ENCODE data around the gene EIF4G1.

EIF4G1 gene

DNA sequence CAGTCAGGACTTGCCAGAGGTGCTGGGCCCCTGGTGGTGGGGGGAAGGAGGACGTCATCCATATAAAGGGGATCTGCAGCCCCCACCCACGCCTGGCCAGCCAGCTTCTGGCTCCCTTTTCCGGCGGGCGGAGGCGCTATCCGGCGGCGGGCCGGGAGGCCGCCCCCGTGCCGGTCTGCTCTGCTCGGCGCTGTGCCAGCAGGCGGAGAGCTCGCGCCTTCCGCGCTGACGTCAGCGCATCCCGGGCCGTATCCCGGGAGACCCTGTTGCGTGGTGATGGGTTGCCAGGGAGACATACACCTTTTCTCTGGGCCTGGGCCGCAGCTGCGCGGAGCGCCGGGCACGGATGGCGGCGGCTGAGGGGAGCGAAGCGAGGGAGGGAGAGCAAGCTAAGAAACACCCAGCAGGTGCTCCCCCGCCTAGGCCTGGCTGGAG is 24.1 kb downstream of the EIF4G1 start:
- TF ChIP-seq NFIC (IDR thresholded peaks at IDR 0.05), result no peak
- TF ChIP-seq FOXM1 (IDR thresholded peaks at IDR 0.05; ENCODE audit: borderline replicate concordance, low read depth), result no peak
- TF ChIP-seq CEBPB (IDR thresholded peaks at IDR 0.05), result no peak
- TF ChIP-seq CREB1 (IDR thresholded peaks at IDR 0.05; ENCODE audit: low read depth), result no peak
- TF ChIP-seq, protein P1, sequence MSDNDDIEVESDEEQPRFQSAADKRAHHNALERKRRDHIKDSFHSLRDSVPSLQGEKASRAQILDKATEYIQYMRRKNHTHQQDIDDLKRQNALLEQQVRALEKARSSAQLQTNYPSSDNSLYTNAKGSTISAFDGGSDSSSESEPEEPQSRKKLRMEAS (IDR thresholded peaks at IDR 0.05), result no peak
- no peak for TF ChIP-seq EGR1 (IDR thresholded peaks at IDR 0.05)
- no peak for TF ChIP-seq RAD21 (IDR thresholded peaks at IDR 0.05; ENCODE audit: low read depth)
- TF ChIP-seq EP300 (IDR thresholded peaks at IDR 0.05; ENCODE audit: borderline replicate concordance), result no peak
- no peak for TF ChIP-seq ZBTB7A (IDR thresholded peaks at IDR 0.05; ENCODE audit: low read depth)
- TF ChIP-seq, protein P2, sequence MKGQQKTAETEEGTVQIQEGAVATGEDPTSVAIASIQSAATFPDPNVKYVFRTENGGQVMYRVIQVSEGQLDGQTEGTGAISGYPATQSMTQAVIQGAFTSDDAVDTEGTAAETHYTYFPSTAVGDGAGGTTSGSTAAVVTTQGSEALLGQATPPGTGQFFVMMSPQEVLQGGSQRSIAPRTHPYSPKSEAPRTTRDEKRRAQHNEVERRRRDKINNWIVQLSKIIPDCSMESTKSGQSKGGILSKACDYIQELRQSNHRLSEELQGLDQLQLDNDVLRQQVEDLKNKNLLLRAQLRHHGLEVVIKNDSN (IDR thresholded peaks at IDR 0.05), result no peak

DNA sequence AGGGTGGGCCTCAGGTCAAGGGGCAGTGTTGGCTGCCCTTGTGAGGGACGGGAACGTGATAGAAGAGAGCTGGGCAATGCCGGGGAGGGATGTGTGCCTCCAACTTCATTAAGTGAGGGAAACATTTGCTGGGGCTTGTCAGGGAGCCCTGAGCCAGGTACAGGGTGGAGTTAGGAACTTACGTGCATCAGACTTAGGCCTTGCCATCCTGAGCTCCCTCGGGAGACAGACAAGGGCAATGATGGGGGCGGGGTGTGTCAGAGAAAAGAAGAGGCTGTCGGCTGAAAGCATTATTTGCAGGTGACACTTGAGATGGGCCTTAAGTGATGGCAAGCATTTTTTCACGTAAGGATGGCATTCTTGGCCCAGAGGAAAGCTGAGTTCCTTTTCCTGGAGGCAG is 24.6 kb downstream of the EIF4G1 start:
- TF ChIP-seq RAD21 (IDR thresholded peaks at IDR 0.05; ENCODE audit: low read depth) (no peak), EP300 (IDR thresholded peaks at IDR 0.05; ENCODE audit: borderline replicate concordance) (no peak), ZBTB7A (IDR thresholded peaks at IDR 0.05; ENCODE audit: low read depth) (no peak), FOXM1 (IDR thresholded peaks at IDR 0.05; ENCODE audit: borderline replicate concordance, low read depth) (no peak), CREB1 (IDR thresholded peaks at IDR 0.05; ENCODE audit: low read depth) (no peak), NFIC (IDR thresholded peaks at IDR 0.05) (no peak), TEAD4 (IDR thresholded peaks at IDR 0.05) (no peak), YY1 (IDR thresholded peaks at IDR 0.05; ENCODE audit: low read depth) (no peak), TAF1 (IDR thresholded peaks at IDR 0.05; ENCODE audit: low read depth) (no peak), EGR1 (IDR thresholded peaks at IDR 0.05) (no peak), CEBPB (IDR thresholded peaks at IDR 0.05) (no peak), TCF12 (IDR thresholded peaks at IDR 0.05; ENCODE audit: low read depth) (no peak)
- TF ChIP-seq, protein P1 (IDR thresholded peaks at IDR 0.05), result no peak
- TF ChIP-seq, protein P2 (IDR thresholded peaks at IDR 0.05), result no peak
- TF ChIP-seq, protein P3, sequence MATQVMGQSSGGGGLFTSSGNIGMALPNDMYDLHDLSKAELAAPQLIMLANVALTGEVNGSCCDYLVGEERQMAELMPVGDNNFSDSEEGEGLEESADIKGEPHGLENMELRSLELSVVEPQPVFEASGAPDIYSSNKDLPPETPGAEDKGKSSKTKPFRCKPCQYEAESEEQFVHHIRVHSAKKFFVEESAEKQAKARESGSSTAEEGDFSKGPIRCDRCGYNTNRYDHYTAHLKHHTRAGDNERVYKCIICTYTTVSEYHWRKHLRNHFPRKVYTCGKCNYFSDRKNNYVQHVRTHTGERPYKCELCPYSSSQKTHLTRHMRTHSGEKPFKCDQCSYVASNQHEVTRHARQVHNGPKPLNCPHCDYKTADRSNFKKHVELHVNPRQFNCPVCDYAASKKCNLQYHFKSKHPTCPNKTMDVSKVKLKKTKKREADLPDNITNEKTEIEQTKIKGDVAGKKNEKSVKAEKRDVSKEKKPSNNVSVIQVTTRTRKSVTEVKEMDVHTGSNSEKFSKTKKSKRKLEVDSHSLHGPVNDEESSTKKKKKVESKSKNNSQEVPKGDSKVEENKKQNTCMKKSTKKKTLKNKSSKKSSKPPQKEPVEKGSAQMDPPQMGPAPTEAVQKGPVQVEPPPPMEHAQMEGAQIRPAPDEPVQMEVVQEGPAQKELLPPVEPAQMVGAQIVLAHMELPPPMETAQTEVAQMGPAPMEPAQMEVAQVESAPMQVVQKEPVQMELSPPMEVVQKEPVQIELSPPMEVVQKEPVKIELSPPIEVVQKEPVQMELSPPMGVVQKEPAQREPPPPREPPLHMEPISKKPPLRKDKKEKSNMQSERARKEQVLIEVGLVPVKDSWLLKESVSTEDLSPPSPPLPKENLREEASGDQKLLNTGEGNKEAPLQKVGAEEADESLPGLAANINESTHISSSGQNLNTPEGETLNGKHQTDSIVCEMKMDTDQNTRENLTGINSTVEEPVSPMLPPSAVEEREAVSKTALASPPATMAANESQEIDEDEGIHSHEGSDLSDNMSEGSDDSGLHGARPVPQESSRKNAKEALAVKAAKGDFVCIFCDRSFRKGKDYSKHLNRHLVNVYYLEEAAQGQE (IDR thresholded peaks at IDR 0.05; ENCODE audit: low read depth), result no peak

DNA sequence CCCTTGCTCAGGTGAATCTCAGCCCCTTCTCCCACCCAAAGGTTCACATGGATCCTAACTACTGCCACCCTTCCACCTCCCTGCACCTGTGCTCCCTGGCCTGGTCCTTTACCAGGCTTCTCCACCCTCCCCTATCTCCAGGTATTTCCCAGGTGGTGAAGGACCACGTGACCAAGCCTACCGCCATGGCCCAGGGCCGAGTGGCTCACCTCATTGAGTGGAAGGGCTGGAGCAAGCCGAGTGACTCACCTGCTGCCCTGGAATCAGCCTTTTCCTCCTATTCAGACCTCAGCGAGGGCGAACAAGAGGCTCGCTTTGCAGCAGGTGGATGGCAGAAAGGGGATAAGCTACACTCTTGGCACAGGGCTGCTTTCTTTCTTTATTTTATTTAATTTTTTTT is 27.5 kb downstream of the EIF4G1 start:
- no peak for TF ChIP-seq TAF1 (IDR thresholded peaks at IDR 0.05; ENCODE audit: low read depth)
- TF ChIP-seq YY1 (IDR thresholded peaks at IDR 0.05; ENCODE audit: low read depth), result 0 out of 2 replicates have a peak, but pooled peaks have one; percentile 42
- TF ChIP-seq, protein P1 (IDR thresholded peaks at IDR 0.05), result 0 out of 2 replicates have a peak, but pooled peaks have one; percentile 17
- no peak for TF ChIP-seq RAD21 (IDR thresholded peaks at IDR 0.05; ENCODE audit: low read depth)
- TF ChIP-seq, protein P2 (IDR thresholded peaks at IDR 0.05), result peak; percentile 91
- no peak for TF ChIP-seq CREB1 (IDR thresholded peaks at IDR 0.05; ENCODE audit: low read depth)
- no peak for TF ChIP-seq EP300 (IDR thresholded peaks at IDR 0.05; ENCODE audit: borderline replicate concordance)
- TF ChIP-seq, protein P3 (IDR thresholded peaks at IDR 0.05; ENCODE audit: low read depth), result no peak

DNA sequence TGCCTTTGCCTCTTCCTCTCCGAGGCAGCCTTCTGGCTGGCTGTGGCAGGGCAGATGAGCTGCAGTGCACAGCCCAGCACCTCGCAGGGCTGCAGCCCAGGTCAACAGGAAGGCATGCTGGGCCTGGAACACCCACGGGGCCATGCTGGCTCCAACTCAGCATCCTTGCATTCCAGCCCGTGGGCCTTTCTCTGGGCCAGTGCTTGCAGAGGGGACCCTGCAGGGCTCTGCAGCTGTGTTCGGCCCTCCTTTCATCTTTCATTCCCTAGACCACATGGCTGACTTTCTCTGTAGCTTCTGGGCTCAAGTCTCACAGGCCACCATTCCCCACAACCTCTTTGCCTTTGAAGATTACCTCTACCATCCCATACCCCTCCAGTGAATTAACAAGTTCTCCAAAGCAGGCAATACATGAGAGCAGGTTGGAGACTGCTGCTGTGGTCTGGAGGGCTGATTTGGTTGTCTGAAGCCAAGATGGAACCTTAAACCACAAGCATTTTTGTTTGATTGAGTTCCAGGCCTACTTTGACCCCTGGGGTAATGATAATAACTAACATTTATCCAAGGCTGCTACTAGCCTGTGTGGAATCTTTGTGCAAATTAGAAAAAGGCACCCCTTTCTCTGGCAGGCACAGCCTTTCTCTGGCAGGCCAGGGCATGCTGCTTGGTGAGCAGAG is 28.9 kb downstream of the EIF4G1 start:
- TF ChIP-seq CEBPB (IDR thresholded peaks at IDR 0.05) (no peak), RAD21 (IDR thresholded peaks at IDR 0.05; ENCODE audit: low read depth) (no peak), ZBTB7A (IDR thresholded peaks at IDR 0.05; ENCODE audit: low read depth) (no peak), EP300 (IDR thresholded peaks at IDR 0.05; ENCODE audit: borderline replicate concordance) (no peak), TCF12 (IDR thresholded peaks at IDR 0.05; ENCODE audit: low read depth) (no peak), NFIC (IDR thresholded peaks at IDR 0.05) (no peak)
- TF ChIP-seq, protein P3 (IDR thresholded peaks at IDR 0.05; ENCODE audit: low read depth), result no peak
- TF ChIP-seq, protein P2 (IDR thresholded peaks at IDR 0.05), result no peak
- TF ChIP-seq, protein P1 (IDR thresholded peaks at IDR 0.05), result no peak
